ENCODE measurements around the gene PRR7. TPM values are rescaled to one million over a fixed set of nuclear protein-coding genes. Genes with fewer than 3 reads are reported as not detected.

PRR7 gene
- total and polyA plus RNA-seq, 2 of the 4 experiments (the other 2 are of a cell fraction), result 1.1 to 10.1 TPM

DNA sequence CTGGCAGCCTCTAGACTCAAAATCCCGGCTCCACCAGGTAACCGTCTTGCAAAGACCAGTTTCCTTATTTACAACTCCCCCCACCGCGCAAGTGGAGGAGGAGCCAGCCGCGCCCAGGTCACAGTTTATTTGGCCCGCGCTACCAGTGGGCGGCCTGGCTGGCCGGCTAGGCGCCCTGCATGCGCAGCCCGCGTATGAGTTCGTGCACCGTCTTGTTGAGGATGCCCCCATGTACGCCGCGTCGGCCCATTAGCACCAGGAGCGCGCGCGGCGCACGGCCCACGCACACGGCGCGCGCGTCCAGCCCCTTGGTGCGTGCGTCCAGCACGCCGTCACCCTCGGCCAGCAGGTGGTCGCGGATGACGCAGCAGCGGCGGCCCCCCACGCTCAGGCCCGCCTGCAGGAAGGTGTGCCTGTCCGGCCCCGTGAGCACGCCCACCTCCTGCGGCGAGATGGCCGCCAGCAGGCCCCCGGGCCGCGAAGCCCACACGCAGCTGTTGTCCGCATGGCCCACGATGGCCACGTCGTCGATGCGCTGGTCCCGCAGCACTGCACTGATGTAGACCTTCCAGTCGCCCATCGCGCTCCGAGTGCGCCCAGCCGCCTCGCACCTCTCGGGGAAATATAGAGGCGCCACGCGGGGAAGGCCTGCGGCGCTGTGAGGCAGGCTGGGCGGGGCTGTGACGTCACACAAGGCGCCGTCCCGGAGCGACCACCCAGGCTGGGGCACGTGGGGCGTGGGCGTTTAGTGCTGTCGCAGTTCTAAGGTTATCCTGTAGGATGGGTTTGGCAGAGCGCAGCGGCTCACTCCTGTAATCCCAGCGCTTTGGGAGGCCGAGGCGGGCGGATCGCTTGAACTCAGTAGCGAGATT lies 46.4 kb upstream of the PRR7 start, which contains the start of gene PFN3:
TSS of gene PFN3 (minus strand) at position 665 of the 872 bp plus-strand sequence. CDS start at position 580, 85 bp downstream.
- H3K9me1 ChIP-seq (ENCODE audit: insufficient read depth, low read length), result no peaks in the 10 kb centered on the region
- intact Hi-C loops (cut with micrococcal nuclease) (no loop called here), dilution Hi-C loops (cut with HindIII; ENCODE audit: low sequenced_read_pairs, unreplicated experiment) (no loop called here), in situ Hi-C loops (cut with MboI; ENCODE audit: low sequenced_read_pairs) (no loop called here)
- peak within 1 kb of the TSS; percentile 77 for H2AFZ ChIP-seq (replicated peaks; ENCODE audit: low read length, poor library complexity)
- no peak within 1 kb of the TSS for H2BK20ac ChIP-seq (ENCODE audit: low read depth, low read length)
- DNase-seq, result peak; percentile 27
- H3K4me1 ChIP-seq (ENCODE audit: control insufficient read depth, insufficient read depth, low read length), result peaks cover 4% of the 10 kb centered on the region; the same call in 1 of the 2 replicates
- H4K8ac ChIP-seq (ENCODE audit: low read depth in 2 of 2, low read length in 2 of 2), result no peak within 1 kb of the TSS
- H3K14ac ChIP-seq (replicated peaks; ENCODE audit: low read depth, low read length), result no peak within 1 kb of the TSS
- WGBS, 2 experiments (ENCODE audit: extremely low coverage in 2 of 2, insufficient read length in 1 of 2), result 14% methylated on average over 49 of the region's 92 CpGs; no CpG with 5 or more reads in 1 of the 2 experiments
- peaks cover 71% of the 10 kb centered on the region for H3K27me3 ChIP-seq (ENCODE audit: control insufficient read depth, insufficient read depth, low read length)
- BruUV-seq (replicated peaks), result no TSS peak
- H3K36me3 ChIP-seq (ENCODE audit: control insufficient read depth, insufficient read depth, low read length), result no peaks in the 10 kb centered on the region
- H4K5ac ChIP-seq (ENCODE audit: low read depth, low read length), result no peak within 1 kb of the TSS
- no peak within 1 kb of the TSS for H3K27ac ChIP-seq (ENCODE audit: insufficient read depth, low read length)
- H3K56ac ChIP-seq (ENCODE audit: extremely low read depth, insufficient read depth, low read length), result no peak within 1 kb of the TSS
- ChIA-PET POLR2A (ENCODE audit: unreplicated experiment) (no interaction called here), CTCF (interaction anchor here (0.8 to 5.4 kb wide), 2 partner anchors 9 to 97 kb away, joined by 3 to 56 read pairs; partner anchors contain the start of gene PDLIM7)
- H3K4me3 ChIP-seq (ENCODE audit: insufficient read depth, low read depth, low read length), result no peak within 1 kb of the TSS
- H3K4me2 ChIP-seq (ENCODE audit: low read depth, low read length), result no peak within 1 kb of the TSS
- no peak within 1 kb of the TSS for H2BK15ac ChIP-seq (ENCODE audit: low read depth, low read length)
- TF ChIP-seq, protein P1, sequence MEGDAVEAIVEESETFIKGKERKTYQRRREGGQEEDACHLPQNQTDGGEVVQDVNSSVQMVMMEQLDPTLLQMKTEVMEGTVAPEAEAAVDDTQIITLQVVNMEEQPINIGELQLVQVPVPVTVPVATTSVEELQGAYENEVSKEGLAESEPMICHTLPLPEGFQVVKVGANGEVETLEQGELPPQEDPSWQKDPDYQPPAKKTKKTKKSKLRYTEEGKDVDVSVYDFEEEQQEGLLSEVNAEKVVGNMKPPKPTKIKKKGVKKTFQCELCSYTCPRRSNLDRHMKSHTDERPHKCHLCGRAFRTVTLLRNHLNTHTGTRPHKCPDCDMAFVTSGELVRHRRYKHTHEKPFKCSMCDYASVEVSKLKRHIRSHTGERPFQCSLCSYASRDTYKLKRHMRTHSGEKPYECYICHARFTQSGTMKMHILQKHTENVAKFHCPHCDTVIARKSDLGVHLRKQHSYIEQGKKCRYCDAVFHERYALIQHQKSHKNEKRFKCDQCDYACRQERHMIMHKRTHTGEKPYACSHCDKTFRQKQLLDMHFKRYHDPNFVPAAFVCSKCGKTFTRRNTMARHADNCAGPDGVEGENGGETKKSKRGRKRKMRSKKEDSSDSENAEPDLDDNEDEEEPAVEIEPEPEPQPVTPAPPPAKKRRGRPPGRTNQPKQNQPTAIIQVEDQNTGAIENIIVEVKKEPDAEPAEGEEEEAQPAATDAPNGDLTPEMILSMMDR (conservative IDR thresholded peaks at IDR 0.05; ENCODE audit: low read depth, low read length), result 0 out of 2 replicates have a peak, but pooled peaks have one; percentile 1
- TF ChIP-seq BHLHE40 (IDR thresholded peaks at IDR 0.05; ENCODE audit: low read depth, low read length), result peak; percentile 79
- TF ChIP-seq FOS (IDR thresholded peaks at IDR 0.05; ENCODE audit: low read depth, low read length), result no peak
- TF ChIP-seq, protein P2, sequence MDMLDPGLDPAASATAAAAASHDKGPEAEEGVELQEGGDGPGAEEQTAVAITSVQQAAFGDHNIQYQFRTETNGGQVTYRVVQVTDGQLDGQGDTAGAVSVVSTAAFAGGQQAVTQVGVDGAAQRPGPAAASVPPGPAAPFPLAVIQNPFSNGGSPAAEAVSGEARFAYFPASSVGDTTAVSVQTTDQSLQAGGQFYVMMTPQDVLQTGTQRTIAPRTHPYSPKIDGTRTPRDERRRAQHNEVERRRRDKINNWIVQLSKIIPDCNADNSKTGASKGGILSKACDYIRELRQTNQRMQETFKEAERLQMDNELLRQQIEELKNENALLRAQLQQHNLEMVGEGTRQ (IDR thresholded peaks at IDR 0.05; ENCODE audit: low read depth, low read length), result peak; percentile 74
- TF ChIP-seq MAFK (IDR thresholded peaks at IDR 0.05; ENCODE audit: low read depth, low read length), result no peak
- H2BK120ac ChIP-seq (ENCODE audit: low read depth, low read length), result no peak within 1 kb of the TSS
- no peak for ATAC-seq (ENCODE audit: low read depth)
- no peaks in the 10 kb centered on the region for H3K79me1 ChIP-seq (ENCODE audit: low read depth in 1 of 2, low read length in 2 of 2)
- H2AK9ac ChIP-seq (replicated peaks; ENCODE audit: low read depth, low read length, poor library complexity), result peak within 1 kb of the TSS; percentile 45
- H3K18ac ChIP-seq (ENCODE audit: low read depth, low read length), result no peak within 1 kb of the TSS
- H3K4ac ChIP-seq (ENCODE audit: low read depth, low read length), result no peak within 1 kb of the TSS
- no peak within 1 kb of the TSS for H3K23ac ChIP-seq (ENCODE audit: low read depth, low read length)
- no peak within 1 kb of the TSS for H2AK5ac ChIP-seq (ENCODE audit: low read depth, low read length)
- H4K20me1 ChIP-seq (ENCODE audit: insufficient read depth, low read length), result no peaks in the 10 kb centered on the region
- no peak within 1 kb of the TSS for H3K9ac ChIP-seq (ENCODE audit: low read depth, low read length)
- peaks cover 2% of the 10 kb centered on the region; the same call in 1 of the 2 replicates for H3K9me3 ChIP-seq (ENCODE audit: control insufficient read depth, insufficient read depth, low read length)
- H4K91ac ChIP-seq (ENCODE audit: insufficient read depth, low read depth, low read length), result no peak within 1 kb of the TSS
- H2BK5ac ChIP-seq (ENCODE audit: low read depth, low read length, poor library complexity, severe bottlenecking), result no peak within 1 kb of the TSS

Data from IMR-90 (cell line).